GM12878 (cell line): ENCODE results near the gene NPRL2. TPM values are rescaled to one million over a fixed set of nuclear protein-coding genes. Genes with fewer than 3 reads are reported as not detected.

Source experiments
- ATAC-seq: fragments of 200-7000 bp; cut with Tn5 transposase; 3 replicates; pipeline ENCODE4 v1.9.1; 2020; ENCODE audit warnings: mild to moderate bottlenecking, moderate library complexity
- BruUV-seq: library from RNA; stranded (reverse); fragments of 400-500 nt; replicated peaks from 2 replicates; lab custom pipeline; 2021; lab: Mats Ljungman, UMichigan
- CTCF ChIA-PET: fragments of 300-600 bp; sonication (Branson Sonifier 250); formaldehyde crosslinking; extraction: SDS; loops from one replicate; lab custom pipeline; 2021; ENCODE audit warnings: inconsistent platforms; lab: Yijun Ruan, JAX
- POLR2A ChIA-PET: fragments of 350-600 bp; formaldehyde crosslinking; extraction: SDS; loops from one replicate; lab custom pipeline; 2021; ENCODE audit warnings: inconsistent platforms; lab: Charles Lee
- RAD21 ChIA-PET: fragments of 300-600 bp; sonication (Branson Sonifier 250); formaldehyde crosslinking; loops from one replicate; lab custom pipeline; 2023; ENCODE audit warnings: antibody characterized with exemption; ENCODE audit not compliant: unreplicated experiment; lab: Charles Lee
- SMC1A ChIA-PET: fragments of 300-600 bp; sonication (Branson Sonifier 250); formaldehyde crosslinking; loops from one replicate; lab custom pipeline; 2023; ENCODE audit not compliant: unreplicated experiment, uncharacterized antibody; lab: Charles Lee
- DNase-seq: peaks from one replicate; pipeline ENCODE4 v3.0.0-alpha.2; 2011; ENCODE audit warnings: low read depth, low spot score
- FAIRE-seq: peaks from 3 replicates; lab custom pipeline; 2011; peaks lifted over from hg19 to GRCh38; lab: Jason Lieb, UNC
- H2AFZ ChIP-seq: 2 replicates; pipeline ENCODE4 v1.6.0; 2011; ENCODE audit warnings: low read depth, low read length, control low read depth; ENCODE audit not compliant: control insufficient read depth
- H3K27ac ChIP-seq: 2 replicates; pipeline ENCODE4 v1.5.1; 2011; ENCODE audit warnings: control low read depth; ENCODE audit not compliant: control insufficient read depth, insufficient read depth
- H3K27me3 ChIP-seq, 2 experiments: replicated peaks in 1 of 2; 2 replicates each; pipeline versions ENCODE4 v1.6.0 to v1.6.1; 2011; ENCODE audit warnings: low read length in 1 of 2; ENCODE audit not compliant: control insufficient read depth in 2 of 2, insufficient read depth in 2 of 2
- H3K36me3 ChIP-seq, 2 experiments: 2 replicates each; pipeline ENCODE4 v1.5.1; 2011; ENCODE audit warnings: low read length in 1 of 2; ENCODE audit not compliant: control insufficient read depth in 2 of 2, insufficient read depth in 2 of 2
- H3K4me1 ChIP-seq: 2 replicates; pipeline ENCODE4 v1.6.1; 2011; ENCODE audit warnings: mild to moderate bottlenecking, low read length, moderate library complexity, mixed read lengths; ENCODE audit not compliant: control insufficient read depth, insufficient read depth
- H3K4me2 ChIP-seq: 2 replicates; pipeline ENCODE4 v1.6.0; 2011; ENCODE audit warnings: control low read depth; ENCODE audit not compliant: control insufficient read depth, insufficient read depth
- H3K4me3 ChIP-seq: fragments of 200-600 bp; sonication (generic); 2 replicates; pipeline ENCODE4 v1.5.1; 2016
- H3K79me2 ChIP-seq: 2 replicates; pipeline ENCODE4 v1.6.0; 2011; ENCODE audit warnings: low read length; ENCODE audit not compliant: control insufficient read depth, insufficient read depth
- H3K9ac ChIP-seq: 2 replicates; pipeline ENCODE4 v1.8.0; 2011; ENCODE audit warnings: low read length, control low read depth, mixed read lengths; ENCODE audit not compliant: control insufficient read depth, insufficient read depth
- H3K9me3 ChIP-seq: replicated peaks from 3 replicates; pipeline ENCODE4 v1.5.1; 2011; ENCODE audit warnings: mild to moderate bottlenecking, low read length; ENCODE audit not compliant: control insufficient read depth, insufficient read depth
- H4K20me1 ChIP-seq: 2 replicates; pipeline ENCODE4 v1.6.0; 2011; ENCODE audit not compliant: control insufficient read depth, insufficient read depth
- ATF2 ChIP-seq: IDR thresholded peaks from 2 replicates; pipeline ENCODE4 v1.6.1; 2012; ENCODE audit warnings: low read length, inconsistent platforms
- CBX5 ChIP-seq: sonication (generic); IDR thresholded peaks from 2 replicates; pipeline ENCODE4 v1.6.1; 2016; ENCODE audit warnings: low read depth, moderate library complexity, mild to moderate bottlenecking, inconsistent platforms
- ELK1 ChIP-seq: IDR thresholded peaks from 2 replicates; pipeline ENCODE4 v1.6.1; 2012; ENCODE audit warnings: low read depth, low read length, improper control_type of control experiment
- FOS ChIP-seq: IDR thresholded peaks from 3 replicates; pipeline ENCODE4 v1.6.1; 2011; ENCODE audit warnings: borderline replicate concordance; ENCODE audit not compliant: insufficient read length; ENCODE audit errors: extremely low read depth
- FOXK2 ChIP-seq: fragments of 450-650 bp; IDR thresholded peaks from 2 replicates; pipeline ENCODE4 v1.6.1; 2017; ENCODE audit warnings: mild to moderate bottlenecking, moderate library complexity
- IKZF1 ChIP-seq: fragments of 450-650 bp; conservative IDR thresholded peaks from 2 replicates; pipeline ENCODE4 v1.6.1; 2017; ENCODE audit warnings: antibody characterized with exemption, mild to moderate bottlenecking
- LARP7 ChIP-seq: fragments of 450-650 bp; IDR thresholded peaks from 2 replicates; pipeline ENCODE4 v1.6.1; 2017; ENCODE audit warnings: mild to moderate bottlenecking
- MEF2B ChIP-seq: fragments of 450-650 bp; IDR thresholded peaks from 2 replicates; pipeline ENCODE4 v1.6.1; 2018; ENCODE audit warnings: mild to moderate bottlenecking, moderate library complexity; ENCODE audit not compliant: partially characterized antibody, poor library complexity, severe bottlenecking
- MYC ChIP-seq: IDR thresholded peaks from 2 replicates; pipeline ENCODE4 v1.6.1; 2011; ENCODE audit warnings: mild to moderate bottlenecking, low read length, moderate library complexity, inconsistent platforms; ENCODE audit not compliant: insufficient read depth, insufficient replicate concordance, insufficient read length, severe bottlenecking
- NRF1 ChIP-seq: conservative IDR thresholded peaks from 2 replicates; pipeline ENCODE4 v1.6.1; 2011; ENCODE audit warnings: mild to moderate bottlenecking, low read depth, low read length, improper control_type of control experiment
- PRDM15 ChIP-seq: fragments of 450-650 bp; formaldehyde crosslinking; IDR thresholded peaks from 2 replicates; pipeline ENCODE4 v1.4.0; 2020; ENCODE audit warnings: mild to moderate bottlenecking, moderate library complexity
- SIX5 ChIP-seq: IDR thresholded peaks from 2 replicates; pipeline ENCODE4 v1.6.1; 2011; ENCODE audit warnings: mild to moderate bottlenecking, low read depth, low read length, moderate library complexity; ENCODE audit not compliant: severe bottlenecking
- SMAD1 ChIP-seq: fragments of 450-650 bp; IDR thresholded peaks from 2 replicates; pipeline ENCODE4 v1.6.1; 2018; ENCODE audit warnings: mild to moderate bottlenecking, low read depth; ENCODE audit not compliant: partially characterized antibody
- WGBS: methylation state at CpG from one replicate; pipeline ENCODE4 v1.1.6; 2016; ENCODE audit warnings: low lambda C conversion rate; ENCODE audit not compliant: insufficient replicate concordance, insufficient coverage; ENCODE audit errors: missing lambda C conversion rate; 5-methylcytosine and 5-hydroxymethylcytosine counted together
- in situ Hi-C: fragments of 300-500 bp; cut with MboI; formaldehyde crosslinking; loops from 9 replicates; pipeline ENCODE4 v1.14.3; 2018; ENCODE audit warnings: mixed read lengths
- intact Hi-C: fragments of 100-400 bp; cut with micrococcal nuclease; formaldehyde crosslinking; loops from one replicate; pipeline ENCODE4 v1.14.2; 2022; ENCODE audit not compliant: unreplicated experiment
- polyA plus RNA-seq, 11 experiments: library from polyadenylated mRNA; depleted of rRNA in 4 of 11; unstranded in 6 of 11; stranded (reverse) in 5 of 11; fragments of >200 nt; fragmentation: Nextera tagmentation in 4 of 11; fragmentation: Illumina TruSeq in 1 of 11; extraction: Ambion mirVana in 4 of 11; extraction: Trizol in 1 of 11; gene quantifications; 1 replicate in 1 of 11; 2 replicates in 10 of 11; pipeline versions ENCODE4 v1.2.1 to v1.2.3, GENCODE V29; 2011 to 2016; ENCODE audit warnings: inconsistent platforms in 2 of 11, missing spikeins in 2 of 11, low read depth in 1 of 11
- total RNA-seq, 4 experiments: library from RNA; depleted of rRNA in 3 of 4; stranded (reverse); fragments of >200 nt in 3 of 4; fragmentation: Illumina TruSeq in 1 of 4; extraction: Trizol in 1 of 4; gene quantifications; 2 replicates each; pipeline versions ENCODE4 v1.2.1 to v1.2.3, GENCODE V29; 2013 to 2021
- TF ChIP-seq, protein P1 (sequence below): fragments of 450-650 bp; IDR thresholded peaks from 2 replicates; pipeline ENCODE4 v1.6.1; 2017; ENCODE audit warnings: antibody characterized with exemption, mild to moderate bottlenecking, moderate library complexity

NPRL2 gene
- total and polyA plus RNA-seq, 10 of the 15 experiments (the other 5 are each of a cell fraction or from before 2014, with no cell fraction given): 17.8 to 54.2 (median 32.9) TPM

- DNase-seq (no peak), FAIRE-seq (no peak), ATAC-seq (no peak)
- BruUV-seq: no TSS peak
- H3K27ac ChIP-seq: no peak overlapping the region
- no peaks in the 10 kb centered on the region for H3K27me3 ChIP-seq
- RAD21 ChIA-PET: no interaction called here
- intact Hi-C loops: no loop called here
- POLR2A ChIA-PET: interaction anchor here (0.7 to 7.0 kb wide), 3 partner anchors 8 to 107 kb away, joined by 3 to 84 read pairs (median 3); partner anchors contain the start of genes CYB561D2 and NPRL2
- in situ Hi-C loops: no loop called here
- H3K4me2 ChIP-seq: no peak overlapping the region
- no peaks in the 10 kb centered on the region for H3K36me3 ChIP-seq
- no peak overlapping the region for H2AFZ ChIP-seq
- H3K9me3 ChIP-seq: no peaks in the 10 kb centered on the region
- WGBS: 79% methylated on average over 12 of the region's 13 CpGs
- H4K20me1 ChIP-seq: no peaks in the 10 kb centered on the region
- H3K4me3 ChIP-seq: no peak overlapping the region
- CTCF ChIA-PET: no interaction called here
- peaks cover 34% of the 10 kb centered on the region for H3K79me2 ChIP-seq
- H3K9ac ChIP-seq: no peak overlapping the region
- SMC1A ChIA-PET: no interaction called here
- peaks cover 8% of the 10 kb centered on the region; the same call in 1 of the 2 replicates for H3K4me1 ChIP-seq
- TF ChIP-seq MEF2B: no peak
- TF ChIP-seq SIX5: no peak
- TF ChIP-seq MYC: no peak
- no peak for TF ChIP-seq FOS
- TF ChIP-seq IKZF1: no peak
- no peak for TF ChIP-seq LARP7
- TF ChIP-seq, protein P1, sequence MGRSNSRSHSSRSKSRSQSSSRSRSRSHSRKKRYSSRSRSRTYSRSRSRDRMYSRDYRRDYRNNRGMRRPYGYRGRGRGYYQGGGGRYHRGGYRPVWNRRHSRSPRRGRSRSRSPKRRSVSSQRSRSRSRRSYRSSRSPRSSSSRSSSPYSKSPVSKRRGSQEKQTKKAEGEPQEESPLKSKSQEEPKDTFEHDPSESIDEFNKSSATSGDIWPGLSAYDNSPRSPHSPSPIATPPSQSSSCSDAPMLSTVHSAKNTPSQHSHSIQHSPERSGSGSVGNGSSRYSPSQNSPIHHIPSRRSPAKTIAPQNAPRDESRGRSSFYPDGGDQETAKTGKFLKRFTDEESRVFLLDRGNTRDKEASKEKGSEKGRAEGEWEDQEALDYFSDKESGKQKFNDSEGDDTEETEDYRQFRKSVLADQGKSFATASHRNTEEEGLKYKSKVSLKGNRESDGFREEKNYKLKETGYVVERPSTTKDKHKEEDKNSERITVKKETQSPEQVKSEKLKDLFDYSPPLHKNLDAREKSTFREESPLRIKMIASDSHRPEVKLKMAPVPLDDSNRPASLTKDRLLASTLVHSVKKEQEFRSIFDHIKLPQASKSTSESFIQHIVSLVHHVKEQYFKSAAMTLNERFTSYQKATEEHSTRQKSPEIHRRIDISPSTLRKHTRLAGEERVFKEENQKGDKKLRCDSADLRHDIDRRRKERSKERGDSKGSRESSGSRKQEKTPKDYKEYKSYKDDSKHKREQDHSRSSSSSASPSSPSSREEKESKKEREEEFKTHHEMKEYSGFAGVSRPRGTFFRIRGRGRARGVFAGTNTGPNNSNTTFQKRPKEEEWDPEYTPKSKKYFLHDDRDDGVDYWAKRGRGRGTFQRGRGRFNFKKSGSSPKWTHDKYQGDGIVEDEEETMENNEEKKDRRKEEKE: no peak
- no peak for TF ChIP-seq SMAD1
- no peak for TF ChIP-seq PRDM15 (CRISPR knock-in tag)
- no peak for TF ChIP-seq FOXK2
- TF ChIP-seq ATF2: no peak
- no peak for TF ChIP-seq NRF1
- TF ChIP-seq ELK1: no peak
- no peak for TF ChIP-seq CBX5
Observed at GRCh38 chr3:50341996-50342650, 8.5 kb downstream of the NPRL2 start.
